GM21515 (cell line): ENCODE results near the gene CD63.

ENCODE experiments used
- ATAC-seq: cut with Tn5 transposase; IDR thresholded peaks from one replicate; pipeline ENCODE4 v1.9.1; 2021; ENCODE audit not compliant: unreplicated experiment

CD63 gene

GRCh38 chr12:55692631-55693322 is 36.0 kb downstream of the CD63 start:
- ATAC-seq = no peak

- no peak for ATAC-seq
Observed at GRCh38 chr12:55688716-55689655, 39.8 kb downstream of the CD63 start.

GRCh38 chr12:55687746-55688145 is 41.1 kb downstream of the CD63 start:
- ATAC-seq = no peak

- ATAC-seq = no peak
Observed at GRCh38 chr12:55686366-55687010, 42.3 kb downstream of the CD63 start.

DNA sequence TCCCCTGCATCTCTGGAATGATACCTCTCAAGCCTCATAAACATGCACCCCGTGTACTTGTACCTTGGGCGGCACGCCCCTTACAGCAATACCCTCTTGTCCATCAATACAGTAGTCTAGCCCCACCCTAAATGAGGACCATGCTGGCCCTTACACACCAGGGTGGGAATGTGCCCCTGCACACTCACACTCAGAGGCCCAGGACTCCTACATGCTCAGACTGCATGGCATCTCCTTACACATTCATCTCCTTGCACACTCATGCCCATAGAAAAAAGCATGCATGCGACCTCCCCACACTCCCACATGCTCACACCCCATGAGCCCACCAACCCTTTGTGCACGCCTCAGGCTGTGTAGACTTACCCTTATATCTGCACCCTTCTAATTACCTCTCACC is 43.1 kb downstream of the CD63 start:
- ATAC-seq = no peak

DNA sequence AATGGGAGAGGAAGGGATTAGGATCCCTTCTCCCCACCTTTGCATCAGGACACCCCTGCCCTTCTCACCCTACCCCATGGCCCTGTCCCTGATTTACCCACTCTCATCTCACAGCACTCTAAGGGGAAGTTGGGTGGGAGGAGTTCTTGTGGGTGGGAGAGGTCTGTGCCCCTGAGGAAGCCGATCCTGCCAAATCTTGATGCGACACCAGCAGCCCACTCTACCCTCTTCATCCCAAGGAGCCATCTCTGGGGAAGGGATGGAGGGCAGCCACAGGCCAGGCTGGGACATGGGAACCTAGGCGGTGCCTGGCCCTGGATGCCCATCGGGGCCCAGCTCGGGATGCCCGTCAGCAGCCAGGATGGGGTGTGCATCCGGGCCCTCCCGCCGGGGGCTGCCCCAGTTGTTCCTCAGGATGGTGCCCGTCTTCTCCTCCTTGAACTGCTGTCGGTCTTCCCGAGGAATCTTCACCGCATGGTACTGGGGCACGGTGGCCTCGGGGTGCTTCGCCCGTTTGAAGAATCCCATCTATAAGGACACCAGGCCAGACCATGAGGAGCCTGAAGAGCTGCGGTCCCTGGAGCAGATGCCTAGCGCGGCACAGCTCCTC is 43.9 kb downstream of the CD63 start:
- no peak for ATAC-seq

GRCh38 chr12:55683676-55684075 is 45.1 kb downstream of the CD63 start:
- ATAC-seq = no peak

- ATAC-seq = no peak
Observed at GRCh38 chr12:55682087-55682796, 46.6 kb downstream of the CD63 start.

GRCh38 chr12:55681142-55682077 is 47.4 kb downstream of the CD63 start:
- ATAC-seq = no peak

GRCh38 chr12:55679691-55680090 is 49.1 kb downstream of the CD63 start:
- no peak for ATAC-seq

GRCh38 chr12:55676707-55677106 is 52.1 kb downstream of the CD63 start:
- ATAC-seq = no peak

- no peak for ATAC-seq
Observed at GRCh38 chr12:55675666-55676065, 53.1 kb downstream of the CD63 start.
